H1 (cell line): ENCODE measurements around the gene ACTA2. TPM values are rescaled to one million over a fixed set of nuclear protein-coding genes. Genes with fewer than 3 reads are reported as not detected.

ENCODE experiments used
- CTCF ChIA-PET: fragments of 300-600 bp; sonication (Branson Sonifier 250); formaldehyde crosslinking; loops from one replicate; lab custom pipeline; 2021; ENCODE audit not compliant: partially characterized antibody; lab: Charles Lee
- POLR2A ChIA-PET: fragments of 300-600 bp; sonication (Branson Sonifier 250); formaldehyde crosslinking; loops from one replicate; lab custom pipeline; 2021; ENCODE audit warnings: inconsistent platforms; ENCODE audit not compliant: partially characterized antibody; lab: Charles Lee
- DNase-seq, 2 experiments: peaks; one replicate each; pipeline versions ENCODE4 v3.0.0 to v3.0.0-alpha.2; 2010 to 2022; ENCODE audit warnings: low spot score in 2 of 2, low read depth in 1 of 2, mixed read lengths in 1 of 2
- FAIRE-seq: peaks from 2 replicates; lab custom pipeline; 2011; peaks lifted over from hg19 to GRCh38; lab: Jason Lieb, UNC
- H2AFZ ChIP-seq: 2 replicates; pipeline ENCODE4 v1.8.1; 2012; ENCODE audit warnings: low read length, inconsistent platforms
- H2AK5ac ChIP-seq: 2 replicates; pipeline ENCODE4 v1.6.1; 2013; ENCODE audit warnings: low read depth, low read length
- H2BK120ac ChIP-seq: replicated peaks from 2 replicates; pipeline ENCODE3; 2013; ENCODE audit warnings: low read depth, low read length, inconsistent platforms
- H2BK12ac ChIP-seq: 2 replicates; pipeline ENCODE4 v1.6.1; 2013; ENCODE audit warnings: low read depth, low read length
- H2BK15ac ChIP-seq: 2 replicates; pipeline ENCODE4 v1.6.1; 2013; ENCODE audit warnings: low read length
- H2BK20ac ChIP-seq: 2 replicates; pipeline ENCODE4 v1.6.1; 2013; ENCODE audit warnings: low read length
- H2BK5ac ChIP-seq: 2 replicates; pipeline ENCODE4 v1.6.1; 2013; ENCODE audit warnings: low read depth, low read length
- H3K14ac ChIP-seq: 2 replicates; pipeline ENCODE4 v1.6.1; 2013; ENCODE audit warnings: inconsistent platforms; ENCODE audit not compliant: insufficient read length
- H3K18ac ChIP-seq: 2 replicates; pipeline ENCODE4 v1.6.1; 2013; ENCODE audit warnings: low read length; ENCODE audit errors: extremely low read depth
- H3K23ac ChIP-seq: 2 replicates; pipeline ENCODE4 v1.6.1; 2013; ENCODE audit warnings: inconsistent platforms; ENCODE audit not compliant: insufficient read length
- H3K23me2 ChIP-seq: 2 replicates; pipeline ENCODE4 v1.6.1; 2013; ENCODE audit warnings: low read depth, low read length
- H3K27ac ChIP-seq: 2 replicates; pipeline ENCODE4 v1.6.1; 2011; ENCODE audit warnings: low read depth, low read length, inconsistent platforms
- H3K27me3 ChIP-seq, 4 experiments: replicated peaks in 1 of 4; 1 replicate in 1 of 4; 2 replicates in 3 of 4; pipeline versions ENCODE4 v1.6.1 to v1.8.1; 2011 to 2013; ENCODE audit warnings: low read length in 3 of 4, mild to moderate bottlenecking in 3 of 4, inconsistent platforms in 2 of 4, mixed read lengths in 2 of 4, moderate library complexity in 1 of 4; ENCODE audit not compliant: control insufficient read depth in 3 of 4, insufficient read depth in 3 of 4; ENCODE audit errors: extremely low read depth in 1 of 4
- H3K36me3 ChIP-seq, 4 experiments: 2 replicates each; pipeline versions ENCODE4 v1.6.1 to v1.8.1; 2011 to 2013; ENCODE audit warnings: mild to moderate bottlenecking in 4 of 4, low read length in 3 of 4, moderate library complexity in 2 of 4, control low read depth in 1 of 4, inconsistent platforms in 1 of 4; ENCODE audit not compliant: insufficient read depth in 4 of 4, control insufficient read depth in 2 of 4
- H3K4ac ChIP-seq: replicated peaks from 2 replicates; pipeline ENCODE3; 2013; ENCODE audit warnings: low read length, low read depth, mixed read lengths, inconsistent platforms; ENCODE audit not compliant: insufficient read length
- H3K4me1 ChIP-seq, 4 experiments: replicated peaks in 1 of 4; 1 replicate in 1 of 4; 2 replicates in 3 of 4; pipeline versions ENCODE4 v1.6.1 to v1.8.1; 2011 to 2013; ENCODE audit warnings: low read length in 3 of 4, inconsistent platforms in 2 of 4, mixed read lengths in 1 of 4; ENCODE audit not compliant: insufficient read depth in 4 of 4, control insufficient read depth in 3 of 4
- H3K4me2 ChIP-seq, 2 experiments: 2 replicates each; pipeline versions ENCODE4 v1.6.1 to v1.8.1; 2011 to 2013; ENCODE audit warnings: low read depth in 2 of 2, low read length in 2 of 2, control low read depth in 1 of 2, inconsistent platforms in 1 of 2, mild to moderate bottlenecking in 1 of 2; ENCODE audit not compliant: insufficient read depth in 1 of 2
- H3K4me3 ChIP-seq, 4 experiments: fragments of 200-600, 300-600 bp in 1 of 4; sonication (generic), shearing (Covaris generic), sonication (Bioruptor Twin) in 1 of 4; 2 replicates each; pipeline versions ENCODE4 v1.5.1 to v1.8.1; 2011 to 2016; ENCODE audit warnings: low read length in 4 of 4, low read depth in 3 of 4, control low read depth in 2 of 4, inconsistent platforms in 2 of 4, mild to moderate bottlenecking in 2 of 4, mixed read lengths in 1 of 4, moderate library complexity in 1 of 4; ENCODE audit not compliant: insufficient read depth in 2 of 4; ENCODE audit errors: extremely low read depth in 1 of 4
- H3K56ac ChIP-seq: replicated peaks from 2 replicates; pipeline ENCODE3; 2013; ENCODE audit warnings: low read depth, mild to moderate bottlenecking, mixed read lengths, low read length, inconsistent platforms; ENCODE audit not compliant: insufficient read length
- H3K79me1 ChIP-seq: 2 replicates; pipeline ENCODE4 v1.6.1; 2013; ENCODE audit warnings: low read depth, low read length, control low read depth
- H3K79me2 ChIP-seq, 2 experiments: 2 replicates each; pipeline versions ENCODE4 v1.6.1 to v1.8.1; 2012 to 2013; ENCODE audit warnings: low read length in 2 of 2, mild to moderate bottlenecking in 2 of 2, inconsistent platforms in 1 of 2; ENCODE audit not compliant: insufficient read depth in 2 of 2, control insufficient read depth in 1 of 2
- H3K9ac ChIP-seq, 4 experiments: replicated peaks in 1 of 4; 1 replicate in 1 of 4; 2 replicates in 3 of 4; pipeline versions ENCODE4 v1.6.1 to v1.8.1; 2011 to 2013; ENCODE audit warnings: low read depth in 3 of 4, low read length in 3 of 4, control low read depth in 2 of 4, mild to moderate bottlenecking in 2 of 4, moderate library complexity in 2 of 4, inconsistent platforms in 1 of 4; ENCODE audit errors: extremely low read depth in 1 of 4
- H3K9me3 ChIP-seq, 2 experiments: 2 replicates each; pipeline versions ENCODE4 v1.6.1 to v1.8.1; 2012 to 2013; ENCODE audit warnings: mild to moderate bottlenecking in 2 of 2, moderate library complexity in 2 of 2, control low read depth in 1 of 2, inconsistent platforms in 1 of 2, low read depth in 1 of 2, low read length in 1 of 2, mixed read lengths in 1 of 2; ENCODE audit not compliant: insufficient read depth in 2 of 2
- H4K20me1 ChIP-seq, 2 experiments: replicated peaks in 1 of 2; 2 replicates each; pipeline versions ENCODE3 to v1.8.1; 2011 to 2013; ENCODE audit warnings: inconsistent platforms in 2 of 2, low read length in 2 of 2, mild to moderate bottlenecking in 1 of 2; ENCODE audit not compliant: insufficient read depth in 2 of 2, control insufficient read depth in 1 of 2
- H4K5ac ChIP-seq: 2 replicates; pipeline ENCODE4 v1.6.1; 2013; ENCODE audit warnings: low read length, low read depth, mixed read lengths, inconsistent platforms; ENCODE audit not compliant: insufficient read length
- H4K8ac ChIP-seq: 2 replicates; pipeline ENCODE4 v1.8.0; 2013; ENCODE audit warnings: mild to moderate bottlenecking, moderate library complexity, low read length, inconsistent platforms; ENCODE audit not compliant: insufficient read depth; ENCODE audit errors: extremely low read depth
- H4K91ac ChIP-seq: replicated peaks from 2 replicates; pipeline ENCODE3; 2013; ENCODE audit warnings: low read length, mixed read lengths, inconsistent platforms; ENCODE audit not compliant: insufficient read length
- BACH1 ChIP-seq: IDR thresholded peaks from 2 replicates; pipeline ENCODE4 v1.6.1; 2012; ENCODE audit warnings: low read length, improper control_type of control experiment
- BRCA1 ChIP-seq: IDR thresholded peaks from 2 replicates; pipeline ENCODE4 v1.6.1; 2012; ENCODE audit warnings: low read depth, low read length, improper control_type of control experiment
- CBX5 ChIP-seq: fragments of 300-800, 300-1000 bp; sonication (generic); IDR thresholded peaks from 2 replicates; pipeline ENCODE4 v1.7.1; 2016; ENCODE audit warnings: antibody characterized with exemption, low read length, low read depth
- FOSL1 ChIP-seq: IDR thresholded peaks from 2 replicates; pipeline ENCODE4 v1.6.1; 2011; ENCODE audit warnings: mild to moderate bottlenecking, low read depth, low read length, moderate library complexity; ENCODE audit not compliant: insufficient read depth
- KDM5A ChIP-seq: fragments of 200-600 bp; IDR thresholded peaks from 2 replicates; pipeline ENCODE4 v1.7.1; 2012; ENCODE audit warnings: mild to moderate bottlenecking, low read length, inconsistent platforms, mixed read lengths
- NRF1 ChIP-seq: IDR thresholded peaks from 2 replicates; pipeline ENCODE4 v1.6.1; 2011; ENCODE audit warnings: mild to moderate bottlenecking, low read depth, low read length, improper control_type of control experiment
- PHF8 ChIP-seq: fragments of 200-600 bp; sonication (generic); conservative IDR thresholded peaks from 2 replicates; pipeline ENCODE4 v1.7.1; 2012; ENCODE audit warnings: low read depth, mild to moderate bottlenecking, inconsistent platforms, low read length, moderate library complexity
- POLR2AphosphoS5 ChIP-seq: IDR thresholded peaks from 2 replicates; pipeline ENCODE4 v1.6.1; 2011; ENCODE audit warnings: low read depth, low read length
- RNF2 ChIP-seq: fragments of 200-900, 300-1000 bp; sonication (generic); IDR thresholded peaks from 2 replicates; pipeline ENCODE4 v1.7.1; 2016; ENCODE audit warnings: borderline replicate concordance, low read depth, mild to moderate bottlenecking, antibody characterized with exemption, low read length; ENCODE audit not compliant: poor library complexity, severe bottlenecking; ENCODE audit errors: missing control alignments
- SIRT6 ChIP-seq: IDR thresholded peaks from one replicate; pipeline ENCODE4 v1.7.1; 2012; ENCODE audit warnings: low read length, inconsistent platforms
- SP4 ChIP-seq: IDR thresholded peaks from 2 replicates; pipeline ENCODE4 v1.6.1; 2012; ENCODE audit warnings: low read length, inconsistent platforms
- SRF ChIP-seq: IDR thresholded peaks from 2 replicates; pipeline ENCODE4 v1.6.1; 2011; ENCODE audit warnings: mild to moderate bottlenecking, low read depth, low read length, moderate library complexity
- TEAD4 ChIP-seq: IDR thresholded peaks from 2 replicates; pipeline ENCODE4 v1.6.1; 2012; ENCODE audit warnings: low read depth, low read length, inconsistent platforms, mixed read lengths
- YY1 ChIP-seq: IDR thresholded peaks from 2 replicates; pipeline ENCODE4 v1.6.1; 2011; ENCODE audit warnings: low read depth, mild to moderate bottlenecking, low read length
- WGBS, 2 experiments: shearing (Covaris generic) in 1 of 2; methylation state at CpG; one replicate each; pipeline versions ENCODE4 v1.1.6 to v1.1.7; 2013 to 2015; ENCODE audit warnings: low lambda C conversion rate in 2 of 2, mixed read lengths in 2 of 2, inconsistent platforms in 1 of 2, low coverage in 1 of 2, missing lambda C conversion rate in 1 of 2; ENCODE audit not compliant: insufficient replicate concordance in 2 of 2, insufficient coverage in 1 of 2, insufficient read length in 1 of 2; ENCODE audit errors: extremely low coverage in 1 of 2, missing lambda C conversion rate in 1 of 2; 5-methylcytosine and 5-hydroxymethylcytosine counted together
- polyA plus RNA-seq, 7 experiments: library from polyadenylated mRNA; depleted of rRNA in 3 of 7; stranded (reverse) in 5 of 7; unstranded in 2 of 7; fragments of >200 nt in 5 of 7; fragments of 200-250 nt in 2 of 7; gene quantifications; 1 replicate in 5 of 7; 2 replicates in 1 of 7; 4 replicates in 1 of 7; pipeline versions ENCODE4 v1.2.1 to v1.2.3, GENCODE V29; 2011 to 2013; ENCODE audit warnings: missing spikeins in 2 of 7, mixed read lengths in 2 of 7
- total RNA-seq: library from RNA; stranded (reverse); fragmentation: NEBNext Ultra II Directional; extraction: Animal tissue kit (Norgen Biotek cat#: 25700); gene quantifications from 2 replicates; pipeline ENCODE4 v1.2.1, GENCODE V29; 2021

The ACTA2 gene
- total and polyA plus RNA-seq, 2 of the 8 experiments (the other 6 are each of a cell fraction or from before 2014, with no cell fraction given) = 3.5 to 8.9 TPM

GRCh38 chr10:88971221-88972061, 18.9 kb upstream of the ACTA2 start:
- Histone ChIP-seq H2BK20ac (no peak overlapping the region), H3K79me1 (no peaks in the 10 kb centered on the region), H3K4me1 (no peaks in the 10 kb centered on the region), H2BK12ac (no peak overlapping the region), H2BK120ac (no peak overlapping the region), H3K9me3 (no peaks in the 10 kb centered on the region), H3K4me3 (no peak overlapping the region), H3K79me2 (no peaks in the 10 kb centered on the region), H3K23ac (no peak overlapping the region), H2BK5ac (no peak overlapping the region), H3K27ac (no peak overlapping the region), H3K18ac (no peak overlapping the region), H4K8ac (no peak overlapping the region), H4K5ac (no peak overlapping the region), H3K4ac (no peak overlapping the region), H3K14ac (no peak overlapping the region), H2AK5ac (no peak overlapping the region), H3K56ac (no peak overlapping the region), H4K91ac (no peak overlapping the region), H2AFZ (no peak overlapping the region), H3K27me3 (no peaks in the 10 kb centered on the region), H2BK15ac (no peak overlapping the region), H3K36me3 (no peaks in the 10 kb centered on the region), H3K9ac (no peak overlapping the region), H3K4me2 (no peak overlapping the region), H3K23me2 (no peaks in the 10 kb centered on the region), H4K20me1 (no peaks in the 10 kb centered on the region)
- 81% methylated on average over 4 of the region's 5 CpGs; no CpG with 5 or more reads in 1 of the 2 experiments for WGBS, 2 experiments
- FAIRE-seq (no peak), DNase-seq (no peak)
- ChIA-PET POLR2A (no interaction called here), CTCF (interaction anchor here (0.6 to 1.4 kb wide), 4 partner anchors 10 to 243 kb away, joined by 3 to 5 read pairs (median 3); no protein-coding TSS in a partner anchor)
- TF ChIP-seq NRF1 (no peak), YY1 (no peak), RNF2 (no peak), BACH1 (no peak), BRCA1 (no peak), FOSL1 (no peak), PHF8 (no peak), SIRT6 (no peak), CBX5 (no peak), SRF (no peak), TEAD4 (no peak), POLR2AphosphoS5 (no peak), SP4 (no peak), KDM5A (no peak)
